Ishikawa (cell line): ENCODE data around the gene ABCF2.
A peak's percentile ranks its signal among the peaks of the same experiment; 100 is the strongest.

Experiments
- CEBPB ChIP-seq: IDR thresholded peaks from 2 replicates; pipeline ENCODE4 v1.6.1; 2012
- CREB1 ChIP-seq: IDR thresholded peaks from 2 replicates; pipeline ENCODE4 v1.6.1; 2012; ENCODE audit warnings: low read depth
- EGR1 ChIP-seq: IDR thresholded peaks from 2 replicates; pipeline ENCODE4 v1.6.1; 2012
- EP300 ChIP-seq: IDR thresholded peaks from 2 replicates; pipeline ENCODE4 v1.6.1; 2012; ENCODE audit warnings: borderline replicate concordance
- FOXM1 ChIP-seq: IDR thresholded peaks from 2 replicates; pipeline ENCODE4 v1.6.1; 2012; ENCODE audit warnings: low read depth, borderline replicate concordance
- MAX ChIP-seq: IDR thresholded peaks from 2 replicates; pipeline ENCODE4 v1.6.1; 2012
- NFIC ChIP-seq: IDR thresholded peaks from 2 replicates; pipeline ENCODE4 v1.6.1; 2012
- RAD21 ChIP-seq: IDR thresholded peaks from 2 replicates; pipeline ENCODE4 v1.6.1; 2012; ENCODE audit warnings: low read depth
- REST ChIP-seq: IDR thresholded peaks from 2 replicates; pipeline ENCODE4 v1.6.1; 2012; ENCODE audit warnings: low read depth, mild to moderate bottlenecking
- TAF1 ChIP-seq: IDR thresholded peaks from 2 replicates; pipeline ENCODE4 v1.6.1; 2012; ENCODE audit warnings: low read depth, mild to moderate bottlenecking
- TCF12 ChIP-seq: IDR thresholded peaks from 2 replicates; pipeline ENCODE4 v1.6.1; 2012; ENCODE audit warnings: low read depth
- TEAD4 ChIP-seq: IDR thresholded peaks from 2 replicates; pipeline ENCODE4 v1.6.1; 2012
- USF1 ChIP-seq: IDR thresholded peaks from 2 replicates; pipeline ENCODE4 v1.6.1; 2012
- YY1 ChIP-seq: IDR thresholded peaks from 2 replicates; pipeline ENCODE4 v1.6.1; 2012; ENCODE audit warnings: low read depth
- ZBTB7A ChIP-seq: IDR thresholded peaks from 2 replicates; pipeline ENCODE4 v1.6.1; 2012; ENCODE audit warnings: low read depth

The ABCF2 gene

GRCh38 chr7:151246102-151246850, 19.3 kb upstream of the ABCF2 start:
- no peak for TF ChIP-seq ZBTB7A
- no peak for TF ChIP-seq TAF1
- no peak for TF ChIP-seq EP300
- no peak for TF ChIP-seq TEAD4
- no peak for TF ChIP-seq CEBPB
- no peak for TF ChIP-seq MAX
- TF ChIP-seq EGR1: no peak
- no peak for TF ChIP-seq REST

GRCh38 chr7:151245360-151246101, 18.5 kb upstream of the ABCF2 start:
- peak; percentile 79 for TF ChIP-seq EGR1
- no peak for TF ChIP-seq NFIC
- TF ChIP-seq FOXM1: no peak
- TF ChIP-seq CEBPB: no peak
- peak; percentile 23; the same call in 1 of the 2 replicates for TF ChIP-seq RAD21
- TF ChIP-seq USF1: no peak
- TF ChIP-seq ZBTB7A: no peak
- TF ChIP-seq TAF1: no peak
- TF ChIP-seq EP300: no peak
- TF ChIP-seq CREB1: no peak
- TF ChIP-seq TCF12: no peak
- no peak for TF ChIP-seq REST

- TF ChIP-seq REST: no peak
- no peak for TF ChIP-seq USF1
- TF ChIP-seq ZBTB7A: no peak
- no peak for TF ChIP-seq TCF12
- no peak for TF ChIP-seq CEBPB
- no peak for TF ChIP-seq TAF1
- TF ChIP-seq YY1: no peak
- no peak for TF ChIP-seq MAX
- no peak for TF ChIP-seq EGR1
- no peak for TF ChIP-seq FOXM1
- no peak for TF ChIP-seq RAD21
- no peak for TF ChIP-seq CREB1
- no peak for TF ChIP-seq TEAD4
- no peak for TF ChIP-seq NFIC
- no peak for TF ChIP-seq EP300
Measured at GRCh38 chr7:151244841-151245346, 17.9 kb upstream of the ABCF2 start.
